HG02571 (cell line): ENCODE measurements around the gene PCGF3.
"Not testable (repeated sequence)": the region's sequence is repeated elsewhere in the genome, so short reads cannot be mapped to it uniquely, and the experiment has no call there.

Experiments
- ATAC-seq: cut with Tn5 transposase; IDR thresholded peaks from one replicate; pipeline ENCODE4 v1.9.1; 2021; ENCODE audit warnings: mild to moderate bottlenecking, moderate library complexity; ENCODE audit not compliant: unreplicated experiment

PCGF3 gene

DNA sequence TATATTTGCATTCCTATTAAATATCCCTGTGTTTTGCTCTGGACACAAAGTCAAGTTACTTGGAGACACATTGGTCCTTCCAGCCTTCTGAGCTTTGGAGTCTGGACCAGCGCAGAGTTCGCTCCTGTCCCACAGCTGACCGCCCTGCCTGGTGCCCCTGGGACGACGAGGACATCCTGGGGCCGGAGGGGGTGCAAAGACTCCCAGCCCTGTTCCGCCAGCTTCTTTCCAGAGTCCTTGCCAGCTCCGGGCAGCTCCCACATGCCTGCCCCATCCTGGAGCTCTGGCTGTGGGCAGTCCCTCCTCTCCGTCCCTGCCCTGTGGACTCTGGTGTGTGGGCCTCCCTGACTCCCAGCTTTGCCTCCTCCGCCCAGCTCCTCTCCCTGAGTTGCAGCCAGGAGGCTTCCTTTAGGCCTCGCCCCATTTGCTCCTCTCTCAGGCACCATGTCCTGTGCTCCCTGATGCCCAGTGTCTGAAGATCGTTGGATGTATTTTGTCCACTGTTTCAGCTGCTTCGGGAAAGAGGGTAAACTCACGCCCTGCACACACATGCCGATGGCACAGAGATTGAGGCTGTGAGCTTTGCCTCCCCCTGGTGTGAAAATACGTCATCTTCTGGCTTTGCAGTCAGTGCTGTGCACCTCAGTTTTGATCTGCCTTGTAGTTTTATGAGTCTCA lies 4.9 kb upstream of the PCGF3 start:
- no peak for ATAC-seq

DNA sequence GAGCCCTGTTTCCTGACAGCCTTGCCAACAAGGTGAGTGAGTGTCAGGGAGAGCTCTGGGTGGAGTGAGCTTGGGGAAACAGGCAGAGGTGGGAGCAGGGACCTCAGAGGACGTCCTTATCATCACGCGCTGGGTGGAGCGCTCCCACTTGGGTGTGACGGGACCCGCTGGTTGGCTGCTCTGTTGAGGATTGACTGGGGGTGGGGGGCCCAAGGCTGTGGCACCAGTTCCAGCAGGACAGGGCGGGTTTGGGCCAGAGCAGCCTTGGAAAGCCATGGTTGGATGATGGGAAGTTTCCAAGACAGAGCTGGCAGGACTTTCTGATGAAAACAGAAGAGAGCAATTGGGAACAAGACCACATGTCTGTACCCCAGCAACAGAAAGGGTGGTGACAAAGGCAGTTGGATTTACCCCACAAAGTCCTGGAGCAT lies 3.0 kb upstream of the PCGF3 start:
- no peak for ATAC-seq

DNA sequence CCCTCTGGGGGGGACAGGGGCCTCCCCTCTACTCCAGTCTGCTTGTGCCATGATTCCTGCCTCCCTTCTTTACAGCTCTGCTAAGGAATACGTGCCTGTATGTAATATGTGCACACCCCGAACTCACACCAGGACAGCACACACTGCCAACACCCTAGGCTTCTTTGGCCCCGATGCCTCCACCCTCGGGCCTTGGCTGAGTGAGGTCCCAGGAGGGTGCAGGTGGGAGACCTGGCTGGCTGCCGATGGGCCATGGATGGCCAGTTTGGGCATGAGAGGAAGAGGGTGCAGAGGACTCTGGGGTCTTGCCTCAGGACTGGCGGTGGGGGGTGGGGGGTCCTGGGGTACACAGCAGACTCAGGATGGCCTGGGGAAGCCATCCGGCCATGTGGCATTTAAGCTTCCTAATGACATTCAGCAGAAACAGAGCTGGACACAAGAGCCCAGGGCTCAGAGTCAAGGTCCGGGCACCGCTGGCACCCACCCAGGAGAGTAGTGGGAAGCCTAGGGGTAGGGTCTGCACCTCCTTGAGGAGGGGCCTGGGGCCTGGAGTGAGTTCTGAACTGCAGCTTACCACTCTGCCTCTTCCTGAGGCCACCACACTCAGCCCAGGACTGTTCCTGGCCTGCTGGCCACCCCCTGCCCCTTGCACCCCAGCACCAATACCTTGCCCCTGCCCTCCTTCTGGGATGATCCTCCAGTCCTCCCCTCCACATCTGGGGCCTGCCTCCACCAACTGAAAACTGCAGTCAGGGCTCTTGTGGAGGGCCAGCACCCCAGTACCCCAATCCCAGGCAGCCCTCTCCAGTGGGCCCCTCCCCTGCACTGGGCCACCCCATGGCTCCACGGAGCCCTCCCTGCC lies 2.1 kb upstream of the PCGF3 start:
- ATAC-seq = no peak

DNA sequence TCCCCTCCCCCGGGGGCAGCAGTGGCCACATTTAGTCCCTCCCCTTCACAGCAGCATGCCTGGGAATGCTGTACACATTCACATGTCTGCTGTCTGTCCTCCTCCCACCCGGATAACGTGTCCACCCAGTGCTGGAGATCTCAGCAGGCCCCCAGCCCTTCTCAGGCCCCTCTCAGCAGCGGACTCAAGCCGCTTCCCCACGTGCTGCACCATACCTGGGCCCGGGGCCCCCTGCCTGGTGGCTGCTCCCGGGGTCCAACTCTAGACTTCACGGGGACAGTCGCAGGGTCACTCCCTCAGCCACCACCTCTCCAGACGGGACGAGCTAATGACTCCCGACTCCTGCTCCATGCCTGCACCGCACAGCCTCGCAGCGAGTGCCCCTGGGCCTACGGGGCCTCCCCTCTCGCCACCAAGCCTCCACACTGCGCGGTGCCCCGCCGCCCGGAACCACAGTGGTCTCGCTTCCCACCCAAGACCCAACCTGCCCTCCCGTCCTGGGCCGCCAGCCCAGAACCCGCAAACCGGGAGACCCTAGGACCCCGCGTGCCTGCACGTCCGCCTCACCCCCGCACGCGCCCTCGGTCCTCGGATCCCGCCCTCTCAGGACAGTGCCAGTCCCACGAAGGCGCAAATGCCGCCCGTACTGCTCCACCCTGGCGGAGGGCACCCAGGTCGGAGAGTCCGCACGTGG lies 1.3 kb upstream of the PCGF3 start:
- no peak for ATAC-seq

DNA sequence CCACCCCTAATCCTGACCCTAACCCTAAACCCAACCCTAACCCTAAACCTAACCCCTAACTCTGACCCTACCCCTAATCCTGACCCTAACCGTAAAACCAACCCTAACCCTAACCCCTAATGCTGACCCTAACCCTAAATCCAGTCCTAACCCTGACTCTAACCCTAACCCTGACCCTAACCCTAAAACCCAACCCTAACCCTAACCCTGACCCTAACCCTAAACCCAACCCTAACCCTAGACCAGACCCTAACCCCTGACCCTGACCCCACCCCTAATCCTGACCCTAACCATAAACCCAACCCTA lies 708 bp upstream of the PCGF3 start:
- ATAC-seq = no peak

DNA sequence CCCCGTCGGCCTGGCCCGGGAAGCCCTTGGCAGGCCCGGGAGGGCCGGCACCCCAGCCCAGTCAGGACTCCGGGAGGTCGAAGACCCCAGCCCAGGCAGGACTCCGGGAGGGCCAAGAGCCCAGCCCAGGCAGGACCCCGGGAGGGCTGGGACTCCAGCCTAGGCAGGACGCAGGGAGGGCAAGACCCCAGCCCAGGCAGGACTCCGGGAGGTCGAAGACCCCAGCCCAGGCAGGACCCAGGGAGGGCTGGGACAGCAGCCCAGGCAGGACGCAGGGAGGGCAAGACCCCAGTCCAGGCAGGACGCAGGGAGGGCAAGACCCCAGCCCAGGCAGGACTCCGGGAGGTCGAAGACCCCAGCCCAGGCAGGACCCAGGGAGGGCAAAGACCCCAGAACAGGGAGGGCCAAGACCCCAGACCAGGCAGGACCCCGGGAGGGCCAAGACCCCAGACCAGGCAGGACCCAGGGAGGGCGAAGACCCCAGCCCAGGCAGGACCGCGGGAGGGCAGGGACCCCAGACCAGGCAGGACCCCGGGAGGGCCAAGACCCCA lies 526 bp downstream of the PCGF3 start:
- ATAC-seq = not testable (repeated sequence)

DNA sequence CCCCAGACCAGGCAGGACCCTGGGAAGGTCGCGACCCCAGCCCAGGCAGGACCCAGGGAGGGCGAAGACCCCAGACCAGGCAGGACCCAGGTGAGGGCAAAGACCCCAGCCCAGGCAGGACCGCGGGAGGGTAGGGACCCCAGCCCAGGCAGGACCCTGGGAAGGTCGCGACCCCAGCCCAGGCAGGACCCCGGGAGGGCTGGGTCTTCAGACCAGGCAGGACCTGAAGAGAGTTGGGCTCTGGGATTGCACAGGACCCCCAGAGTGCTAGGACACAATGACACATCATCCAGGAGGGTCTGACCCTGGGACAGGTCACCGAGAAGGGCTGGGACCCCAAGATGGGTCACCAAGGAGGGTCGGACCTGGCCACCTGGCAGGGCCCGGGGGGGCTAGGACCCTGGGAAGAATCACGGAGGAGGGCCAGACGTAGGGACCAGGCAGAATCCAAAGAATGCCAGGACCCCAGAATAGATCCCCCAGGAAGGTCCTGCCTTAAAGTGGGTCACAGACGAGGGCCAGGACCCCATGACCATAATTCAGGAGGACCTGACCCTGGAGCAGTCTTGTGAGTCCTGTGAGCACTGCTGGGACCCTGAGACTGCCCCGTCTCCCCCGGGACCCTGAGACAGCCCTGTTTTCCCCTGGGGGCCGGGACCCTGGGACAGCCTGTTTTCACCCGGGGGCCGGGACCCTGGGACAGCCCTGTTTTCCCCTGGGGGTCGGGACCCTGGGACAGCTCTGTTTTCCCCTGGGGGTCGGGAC lies 1.4 kb downstream of the PCGF3 start:
- ATAC-seq = no peak

DNA sequence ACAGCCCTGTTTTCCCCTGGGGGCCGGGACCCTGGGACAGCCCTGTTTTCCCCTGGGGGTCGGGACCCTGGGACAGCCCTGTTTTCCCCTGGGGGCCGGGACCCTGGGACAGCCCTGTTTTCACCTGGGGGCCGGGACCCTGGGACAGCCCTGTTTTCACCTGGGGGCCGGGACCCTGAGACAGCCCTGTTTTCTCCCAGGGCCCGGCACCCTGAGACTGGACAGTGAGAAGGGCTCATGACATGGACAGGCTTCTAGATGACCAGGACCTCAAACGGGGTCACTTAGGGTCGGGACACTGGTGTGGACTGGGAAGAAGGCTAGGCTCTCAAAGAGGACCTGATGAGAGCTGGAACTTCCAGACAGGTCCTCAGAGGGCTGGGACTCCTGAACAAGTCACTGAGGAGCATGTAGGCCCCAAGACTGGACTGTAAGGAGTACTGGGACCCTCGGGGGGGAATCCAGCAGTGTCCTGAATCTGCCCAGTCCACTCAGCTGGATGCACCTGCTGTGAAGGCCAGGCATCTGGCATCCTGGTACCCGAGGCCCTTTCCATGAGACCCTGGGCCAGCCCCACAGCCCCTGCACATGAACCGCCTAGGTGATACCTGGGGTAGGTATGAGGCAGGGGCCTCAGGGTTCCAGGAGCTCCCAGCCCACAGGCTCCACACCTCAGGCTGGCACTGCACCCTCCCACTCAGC lies 2.4 kb downstream of the PCGF3 start:
- no peak for ATAC-seq

DNA sequence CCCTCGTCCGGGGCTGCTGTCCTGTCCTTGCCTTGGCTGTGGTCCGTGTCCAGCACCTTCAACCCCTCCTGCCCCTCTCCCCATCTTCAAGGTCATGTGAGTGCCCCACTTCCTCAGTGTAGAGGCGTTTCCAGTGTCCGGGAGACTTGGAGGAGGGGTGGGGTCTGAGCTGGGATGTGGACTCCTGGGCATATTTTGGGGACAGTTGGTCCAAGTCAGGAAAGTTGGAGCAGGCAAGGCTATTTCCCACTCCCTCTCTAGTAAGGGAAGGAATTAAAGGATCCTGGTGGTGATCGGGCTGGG lies 3.0 kb downstream of the PCGF3 start:
- no peak for ATAC-seq

DNA sequence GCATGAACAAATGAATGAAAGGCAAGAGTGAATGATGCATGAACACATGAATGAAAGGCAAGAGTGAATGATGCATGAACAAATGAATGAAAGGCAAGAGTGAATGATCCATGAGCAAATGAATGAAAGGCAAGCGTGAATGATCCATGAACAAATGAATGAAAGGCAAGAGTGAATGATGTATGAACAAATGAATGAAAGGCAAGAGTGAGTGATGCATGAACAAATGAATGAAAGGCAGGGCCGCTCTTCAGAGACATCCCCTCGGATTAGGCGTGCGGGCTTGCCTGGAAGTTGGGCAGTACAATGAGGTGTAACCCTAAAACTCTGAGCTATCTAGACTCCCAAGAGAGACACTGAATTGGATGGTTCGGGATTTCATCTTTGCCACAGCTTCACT lies 3.7 kb downstream of the PCGF3 start:
- ATAC-seq = no peak

DNA sequence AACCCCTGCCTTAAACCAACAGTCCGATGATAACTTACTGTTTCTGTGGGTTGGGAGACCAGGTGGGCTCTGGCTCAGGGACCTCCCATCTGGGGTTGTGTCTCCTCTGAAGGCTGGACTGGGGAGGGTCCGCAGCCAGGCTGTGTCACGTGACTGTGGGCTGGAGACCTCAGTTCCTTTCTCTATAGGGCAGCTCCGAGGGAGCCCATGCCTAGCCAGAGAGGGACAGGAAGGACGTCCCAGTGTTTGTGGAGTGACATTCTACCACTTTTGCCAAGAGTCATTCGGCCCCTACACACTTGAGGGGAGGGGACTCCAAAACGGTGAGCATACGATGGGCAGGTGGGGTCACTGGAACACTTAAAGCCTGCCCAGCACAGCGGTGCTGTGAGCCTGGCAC lies 4.5 kb downstream of the PCGF3 start:
- ATAC-seq = no peak

DNA sequence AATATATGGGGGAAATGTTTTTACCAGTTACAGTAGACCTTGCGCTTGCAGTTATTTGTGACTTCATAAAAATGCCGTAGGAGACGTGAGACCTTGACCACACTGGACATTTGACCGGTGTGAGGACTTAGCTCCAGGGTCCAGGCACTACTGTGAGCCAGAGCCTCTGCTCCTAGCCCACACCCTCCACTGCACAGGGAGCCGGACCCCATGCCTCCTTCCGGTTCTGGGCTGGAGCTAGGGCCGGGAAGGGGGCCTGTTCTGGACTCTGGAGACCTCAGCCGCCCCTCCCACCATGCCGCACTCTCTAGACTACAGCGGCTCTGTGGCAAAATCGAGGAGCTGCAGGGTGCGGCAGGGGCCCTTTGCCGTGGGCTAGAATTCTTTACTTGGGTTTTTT lies 5.3 kb downstream of the PCGF3 start:
- no peak for ATAC-seq

DNA sequence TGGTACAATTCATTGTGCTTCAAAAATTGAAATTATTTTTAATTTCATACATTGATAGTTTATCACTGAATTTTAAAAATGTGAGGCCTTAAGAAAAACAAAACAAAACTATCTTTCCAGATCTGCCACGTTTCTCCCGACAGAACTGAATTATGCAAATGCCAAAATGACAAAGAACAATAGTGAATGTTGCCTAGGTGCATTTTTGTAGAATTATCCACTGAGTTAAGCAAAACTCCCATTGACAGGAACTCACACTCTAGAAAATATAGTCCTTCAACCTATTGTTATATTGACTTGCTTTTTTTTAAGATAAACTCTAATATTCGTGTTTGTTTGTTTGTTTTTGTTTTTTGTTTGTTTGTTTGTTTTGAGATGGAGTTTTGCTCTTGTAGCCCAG lies 6.5 kb downstream of the PCGF3 start:
- ATAC-seq = no peak

DNA sequence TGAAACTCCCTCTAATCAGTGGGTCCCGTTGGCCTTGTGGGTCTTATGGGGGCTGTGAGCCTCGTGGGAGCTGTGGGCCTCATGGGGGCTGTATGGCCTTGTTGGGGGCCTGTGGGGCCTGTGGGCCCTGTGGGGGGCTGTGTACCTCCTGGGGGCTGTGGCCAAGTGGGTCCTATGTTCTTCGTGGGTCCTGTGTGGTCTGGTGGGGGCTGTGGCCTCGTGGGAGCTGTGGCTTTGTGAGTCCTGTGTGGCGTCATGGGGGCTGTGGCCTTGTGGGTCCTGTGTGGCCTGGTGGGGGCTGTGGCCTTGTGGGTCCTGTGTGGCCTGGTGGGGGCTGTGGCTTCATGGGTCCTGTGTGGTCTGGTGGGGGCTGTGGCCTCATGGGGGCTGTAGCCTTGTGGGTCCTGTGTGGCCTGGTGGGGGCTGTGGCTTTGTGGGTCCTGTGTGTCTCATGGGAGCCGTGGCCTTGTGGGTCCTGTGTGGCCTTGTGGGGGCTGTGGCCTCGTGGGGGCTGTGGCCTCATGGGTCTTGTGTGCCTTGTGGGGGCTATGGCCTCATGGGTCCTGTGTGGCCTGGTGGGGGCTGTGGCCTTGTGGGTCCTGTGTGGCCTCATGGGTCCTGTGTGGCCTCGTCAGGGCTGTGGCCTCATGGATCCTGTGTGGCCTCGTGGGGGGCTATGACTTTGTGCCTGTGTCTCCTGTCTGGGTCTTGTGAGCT lies 7.4 kb downstream of the PCGF3 start:
- ATAC-seq = no peak

DNA sequence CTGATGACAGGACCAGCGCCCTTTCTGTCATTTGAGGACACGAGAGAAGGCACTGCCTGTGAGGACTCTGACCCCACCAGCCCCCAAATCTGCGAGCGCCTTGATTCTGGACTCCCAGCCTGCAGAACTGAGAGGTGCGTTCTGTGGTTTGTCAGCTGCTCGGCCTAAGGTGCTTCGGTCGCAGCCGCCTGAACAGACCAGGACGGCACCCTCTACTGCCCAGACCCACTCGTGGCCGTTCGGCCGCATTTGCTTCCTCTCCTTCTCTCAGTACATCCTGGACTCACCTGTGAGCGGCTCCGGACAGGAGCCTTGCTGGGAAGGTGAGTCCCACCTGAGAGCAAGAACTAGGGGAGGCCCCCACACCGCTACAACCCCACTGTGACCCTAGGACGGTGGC lies 8.5 kb downstream of the PCGF3 start:
- no peak for ATAC-seq

DNA sequence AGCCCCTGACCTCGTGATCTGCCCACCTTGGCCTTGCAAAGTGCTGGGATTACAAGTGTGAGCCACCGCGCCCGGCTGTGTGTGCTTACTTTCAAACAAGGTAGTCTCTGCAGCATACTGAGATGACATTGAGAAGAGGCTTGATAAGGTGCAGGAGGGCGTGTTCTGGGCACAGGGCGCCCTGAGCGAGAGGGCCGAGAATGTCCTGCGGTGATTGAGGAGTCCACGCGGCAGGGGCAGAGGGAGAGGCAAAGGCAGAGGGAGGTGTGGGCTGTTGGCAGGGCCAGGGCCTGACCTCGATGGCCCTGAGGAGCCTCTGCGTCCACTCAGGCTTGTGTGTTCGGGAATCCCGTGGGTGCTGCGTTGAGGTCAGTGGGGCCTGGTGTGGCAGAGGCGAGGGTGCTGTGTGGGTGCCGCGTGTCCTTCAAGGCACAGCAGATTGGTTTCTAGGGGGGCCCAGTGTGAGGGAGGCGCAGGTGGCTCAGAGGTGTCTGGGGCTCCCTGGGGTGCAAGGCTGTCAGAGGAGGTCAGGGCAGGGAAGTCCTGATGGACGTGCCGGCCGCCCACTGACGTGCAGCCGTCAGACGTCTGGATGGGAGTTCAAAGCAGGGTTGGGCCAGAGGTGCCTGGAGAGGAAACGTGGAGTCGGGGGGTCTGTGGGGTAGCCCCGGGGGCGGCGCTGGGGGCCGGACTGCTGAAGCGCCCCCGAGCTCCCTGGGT lies 12.1 kb downstream of the PCGF3 start:
- no peak for ATAC-seq

DNA sequence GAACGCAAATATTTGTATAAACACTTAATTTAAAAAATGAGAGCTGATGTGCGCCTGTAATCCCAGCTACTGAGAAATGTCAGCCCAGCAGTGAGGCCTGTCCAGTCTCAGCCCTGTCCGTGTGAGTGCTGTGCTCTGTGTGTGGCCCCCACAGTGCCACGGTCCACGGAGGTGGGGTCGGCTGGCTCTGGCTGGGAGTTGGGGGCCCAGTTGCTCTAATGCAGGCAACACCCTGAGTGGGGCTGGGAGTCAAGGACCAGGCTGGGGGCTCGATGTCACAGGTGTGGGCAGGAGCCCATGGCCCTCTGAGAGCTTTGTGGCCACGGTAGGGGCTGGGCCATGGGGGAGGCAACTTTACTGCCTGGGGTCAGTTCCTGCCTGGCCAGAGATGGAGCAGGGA lies 12.8 kb downstream of the PCGF3 start:
- ATAC-seq = no peak

DNA sequence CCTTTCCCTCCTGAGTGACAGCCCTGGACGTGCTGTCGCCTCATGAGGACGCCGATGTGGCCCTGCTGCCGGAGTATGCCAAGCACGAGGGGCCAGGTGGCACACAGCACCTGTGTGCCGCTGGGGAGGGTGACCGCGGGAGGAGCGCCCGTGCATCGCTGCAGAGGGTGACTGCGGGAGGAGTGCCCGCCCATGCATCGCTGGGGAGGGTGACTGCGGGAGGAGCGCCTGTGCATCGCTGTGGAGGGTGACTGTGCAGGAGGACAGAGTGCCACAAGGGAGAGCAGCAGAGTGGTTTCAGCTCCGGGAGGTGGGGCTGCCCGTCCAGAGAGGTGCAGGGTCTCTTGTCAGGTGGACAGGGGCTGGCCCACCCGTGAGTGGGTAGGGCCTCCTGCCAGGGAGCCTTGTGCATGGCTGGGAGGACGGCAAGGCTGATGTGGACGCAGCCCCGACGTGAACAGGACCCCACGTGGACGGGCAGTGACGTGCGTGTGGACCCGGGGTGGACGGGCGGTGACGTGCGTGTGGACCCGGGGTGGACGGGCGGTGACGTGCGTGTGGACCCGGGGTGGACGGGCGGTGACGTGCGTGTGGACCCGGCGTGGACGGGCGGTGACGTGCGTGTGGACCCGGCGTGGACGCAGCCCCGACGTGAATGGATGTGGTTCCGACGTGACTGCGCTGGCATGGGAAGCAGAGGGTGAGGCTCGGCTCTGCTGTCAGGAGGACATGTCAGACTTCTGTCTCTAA lies 14.7 kb downstream of the PCGF3 start:
- ATAC-seq = no peak
